GM23338 (cell line): ENCODE data around the gene ANKRD11. TPM values are rescaled to one million over a fixed set of nuclear protein-coding genes. Genes with fewer than 3 reads are reported as not detected.

Experiments
- ATAC-seq: fragments of 200-7000 bp; cut with Tn5 transposase; 3 replicates; pipeline ENCODE4 v1.9.1; 2020
- DNase-seq: peaks from one replicate; pipeline ENCODE4 v3.0.0-alpha.2; 2015; ENCODE audit warnings: low spot score
- H2AFZ ChIP-seq: fragments of 200-600 bp; sonication (generic); 2 replicates; pipeline ENCODE4 v1.8.0; 2016; ENCODE audit warnings: antibody characterized with exemption, mild to moderate bottlenecking, moderate library complexity
- H3F3A ChIP-seq: fragments of 200-600 bp; sonication (generic); replicated peaks from 2 replicates; pipeline ENCODE4 v1.8.0; 2017; ENCODE audit warnings: antibody characterized with exemption, mixed run types, low read depth
- H3K27ac ChIP-seq: fragments of 200-600 bp; sonication (generic); 2 replicates; pipeline ENCODE4 v1.6.1; 2016; ENCODE audit warnings: low read depth
- H3K27me3 ChIP-seq: fragments of 200-600 bp; sonication (generic); 2 replicates; pipeline ENCODE4 v1.8.0; 2016; ENCODE audit warnings: mild to moderate bottlenecking, mixed run types, moderate library complexity; ENCODE audit not compliant: insufficient read depth
- H3K36me3 ChIP-seq: fragments of 200-600 bp; sonication (generic); 2 replicates; pipeline ENCODE4 v1.8.0; 2016; ENCODE audit warnings: mild to moderate bottlenecking; ENCODE audit not compliant: insufficient read depth
- H3K4me1 ChIP-seq: fragments of 200-600 bp; sonication (generic); 2 replicates; pipeline ENCODE4 v1.8.0; 2016; ENCODE audit warnings: mild to moderate bottlenecking, moderate library complexity; ENCODE audit not compliant: insufficient read depth
- H3K4me2 ChIP-seq: fragments of 200-600 bp; sonication (generic); 2 replicates; pipeline ENCODE4 v1.7.1; 2017; ENCODE audit warnings: mixed run types
- H3K4me3 ChIP-seq: fragments of 200-600 bp; sonication (generic); 2 replicates; pipeline ENCODE4 v1.6.1; 2016; ENCODE audit warnings: mixed run types
- H3K79me2 ChIP-seq: fragments of 200-600 bp; sonication (generic); replicated peaks from 2 replicates; pipeline ENCODE4 v1.8.0; 2017; ENCODE audit warnings: mild to moderate bottlenecking; ENCODE audit not compliant: insufficient read depth
- H3K9me2 ChIP-seq: fragments of 200-600 bp; sonication (generic); 2 replicates; pipeline ENCODE4 v1.8.0; 2017; ENCODE audit not compliant: insufficient read depth
- H4K20me1 ChIP-seq: fragments of 200-600 bp; sonication (generic); replicated peaks from 2 replicates; pipeline ENCODE4 v1.8.0; 2017; ENCODE audit warnings: mild to moderate bottlenecking; ENCODE audit not compliant: insufficient read depth
- H3K27ac Mint-ChIP-seq: 2 replicates; pipeline ENCODE4 v1.8.0; 2020; ENCODE audit warnings: inconsistent platforms, mild to moderate bottlenecking, moderate library complexity, mixed read lengths
- H3K27me3 Mint-ChIP-seq: 3 replicates; pipeline ENCODE4 v1.8.0; 2022; ENCODE audit warnings: low read depth, mild to moderate bottlenecking, moderate library complexity, mixed read lengths, inconsistent platforms; ENCODE audit not compliant: insufficient read depth, poor library complexity
- H3K36me3 Mint-ChIP-seq: 3 replicates; pipeline ENCODE4 v1.8.0; 2021; ENCODE audit warnings: low read depth, mild to moderate bottlenecking, inconsistent platforms, moderate library complexity, mixed read lengths
- H3K4me1 Mint-ChIP-seq: 3 replicates; pipeline ENCODE4 v1.8.0; 2020; ENCODE audit warnings: mild to moderate bottlenecking, inconsistent platforms, mixed read lengths
- H3K4me3 Mint-ChIP-seq: 3 replicates; pipeline ENCODE4 v1.8.0; 2021; ENCODE audit warnings: moderate library complexity, mild to moderate bottlenecking, inconsistent platforms, mixed read lengths
- H3K9me3 Mint-ChIP-seq: 3 replicates; pipeline ENCODE4 v1.8.0; 2020; ENCODE audit warnings: moderate library complexity, mild to moderate bottlenecking, inconsistent platforms, mixed read lengths
- CREB1 ChIP-seq: fragments of 250-450 bp; sonication (Bioruptor Pico); IDR thresholded peaks from 2 replicates; pipeline ENCODE4 v1.5.0; 2020; ENCODE audit warnings: low read depth, mild to moderate bottlenecking, moderate library complexity
- CTCF ChIP-seq, 2 experiments: fragments of 200-600 bp in 1 of 2; sonication (generic) in 1 of 2; conservative IDR thresholded peaks; 2 replicates each; pipeline versions ENCODE4 v1.5.1 to v1.6.1; 2016 to 2017; ENCODE audit warnings: antibody characterized with exemption in 2 of 2, low read depth in 2 of 2, mild to moderate bottlenecking in 2 of 2, moderate library complexity in 1 of 2
- ETS1 ChIP-seq: IDR thresholded peaks from 2 replicates; pipeline ENCODE4 v1.6.1; 2016; ENCODE audit warnings: antibody characterized with exemption
- EZH2 ChIP-seq: fragments of 200-600 bp; sonication (generic); IDR thresholded peaks from one replicate; pipeline ENCODE4 v1.8.0; 2017; ENCODE audit warnings: antibody characterized with exemption, mild to moderate bottlenecking, low read depth; ENCODE audit not compliant: unreplicated experiment
- EZH2phosphoT487 ChIP-seq: fragments of 200-600 bp; sonication (generic); IDR thresholded peaks from one replicate; pipeline ENCODE4 v1.8.1; 2018; ENCODE audit warnings: antibody characterized with exemption; ENCODE audit not compliant: unreplicated experiment
- POLR2AphosphoS5 ChIP-seq: IDR thresholded peaks from 2 replicates; pipeline ENCODE4 v1.6.1; 2016; ENCODE audit warnings: antibody characterized with exemption, low read depth
- REST ChIP-seq: IDR thresholded peaks from one replicate; pipeline ENCODE4 v1.6.1; 2018; ENCODE audit warnings: antibody characterized with exemption; ENCODE audit not compliant: unreplicated experiment
- STAT1 ChIP-seq: IDR thresholded peaks from one replicate; pipeline ENCODE4 v1.6.1; 2016; ENCODE audit warnings: antibody characterized with exemption; ENCODE audit not compliant: unreplicated experiment
- ZNF114 ChIP-seq: fragments of 250-450 bp; sonication (Bioruptor Pico); IDR thresholded peaks from 2 replicates; pipeline ENCODE4 v1.5.0; 2020; ENCODE audit warnings: mild to moderate bottlenecking, moderate library complexity
- ZNF331 ChIP-seq: fragments of 250-450 bp; sonication (Bioruptor Pico); IDR thresholded peaks from 2 replicates; pipeline ENCODE4 v1.5.0; 2020; ENCODE audit warnings: low read depth, mild to moderate bottlenecking, moderate library complexity
- ZNF462 ChIP-seq: fragments of 250-450 bp; sonication (Bioruptor Pico); IDR thresholded peaks from 2 replicates; pipeline ENCODE4 v1.5.0; 2020; ENCODE audit warnings: mild to moderate bottlenecking, moderate library complexity
- polyA plus RNA-seq: library from polyadenylated mRNA; unstranded; fragments of >200 nt; fragmentation: Nextera tagmentation; extraction: Ambion mirVana; gene quantifications from 2 replicates; pipeline ENCODE4 v1.2.1, GENCODE V29; 2016
- total RNA-seq: library from RNA; depleted of rRNA; stranded (reverse); fragments of >200 nt; shearing (Covaris generic); gene quantifications from 2 replicates; pipeline ENCODE4 v1.2.3, GENCODE V29; 2014

ANKRD11 gene
- total and polyA plus RNA-seq, 2 experiments from 2014 or later = 130 to 159 TPM

- Histone ChIP-seq H3K9me2 (no peaks in the 10 kb centered on the region), H3F3A (peaks cover 3% of the 10 kb centered on the region), H2AFZ (no peak overlapping the region), H3K27me3 (no peaks in the 10 kb centered on the region), H3K79me2 (peaks cover 95% of the 10 kb centered on the region), H3K36me3 (no peaks in the 10 kb centered on the region), H3K4me2 (peak overlapping the region; percentile 47; the same call in 1 of the 2 replicates), H3K4me1 (peaks cover 56% of the 10 kb centered on the region), H3K27ac (0 out of 2 replicates have a peak overlapping the region, but pooled peaks have one; percentile 65), H4K20me1 (peaks cover 87% of the 10 kb centered on the region), H3K4me3 (no peak overlapping the region)
- peak; percentile 55 for DNase-seq
- peak; percentile 35 for ATAC-seq
- Mint-ChIP-seq H3K27ac (peak overlapping the region; percentile 66; the same call in 1 of the 2 replicates), H3K9me3 (no peaks in the 10 kb centered on the region), H3K4me3 (no peak overlapping the region; the same call in 2 of the 3 replicates), H3K4me1 (peaks cover 70% of the 10 kb centered on the region), H3K27me3 (peaks cover 29% of the 10 kb centered on the region), H3K36me3 (peaks cover 19% of the 10 kb centered on the region)
- TF ChIP-seq EZH2 = no peak
- no peak for TF ChIP-seq ZNF114 (CRISPR knock-in tag)
- TF ChIP-seq EZH2phosphoT487 = no peak
- no peak for TF ChIP-seq CTCF (conservative IDR thresholded peaks at IDR 0.05; ENCODE audit: low read depth in 2 of 2)
- TF ChIP-seq STAT1 = no peak
- no peak for TF ChIP-seq ZNF462
- TF ChIP-seq REST = no peak
- TF ChIP-seq POLR2AphosphoS5 = no peak
- TF ChIP-seq ZNF331 (CRISPR knock-in tag) = no peak
- TF ChIP-seq CREB1 = no peak
- TF ChIP-seq ETS1 = no peak
These were observed 77.5 kb downstream of the ANKRD11 start for GRCh38 chr16:89412811-89413210.
